ENCODE measurements around the gene DPP4.

The DPP4 gene

GRCh38 chr2:162106146-162106551, 32.1 kb upstream of the DPP4 start:
- Mint-ChIP-seq H3K4me3 (no peak overlapping the region), H3K27me3 (ENCODE audit: low read depth) (no peaks in the 10 kb centered on the region), H3K4me1 (no peaks in the 10 kb centered on the region), H3K9me3 (no peaks in the 10 kb centered on the region), H3K27ac (no peak overlapping the region), H3K36me3 (ENCODE audit: low read depth) (no peaks in the 10 kb centered on the region)
- TF ChIP-seq, protein P1, sequence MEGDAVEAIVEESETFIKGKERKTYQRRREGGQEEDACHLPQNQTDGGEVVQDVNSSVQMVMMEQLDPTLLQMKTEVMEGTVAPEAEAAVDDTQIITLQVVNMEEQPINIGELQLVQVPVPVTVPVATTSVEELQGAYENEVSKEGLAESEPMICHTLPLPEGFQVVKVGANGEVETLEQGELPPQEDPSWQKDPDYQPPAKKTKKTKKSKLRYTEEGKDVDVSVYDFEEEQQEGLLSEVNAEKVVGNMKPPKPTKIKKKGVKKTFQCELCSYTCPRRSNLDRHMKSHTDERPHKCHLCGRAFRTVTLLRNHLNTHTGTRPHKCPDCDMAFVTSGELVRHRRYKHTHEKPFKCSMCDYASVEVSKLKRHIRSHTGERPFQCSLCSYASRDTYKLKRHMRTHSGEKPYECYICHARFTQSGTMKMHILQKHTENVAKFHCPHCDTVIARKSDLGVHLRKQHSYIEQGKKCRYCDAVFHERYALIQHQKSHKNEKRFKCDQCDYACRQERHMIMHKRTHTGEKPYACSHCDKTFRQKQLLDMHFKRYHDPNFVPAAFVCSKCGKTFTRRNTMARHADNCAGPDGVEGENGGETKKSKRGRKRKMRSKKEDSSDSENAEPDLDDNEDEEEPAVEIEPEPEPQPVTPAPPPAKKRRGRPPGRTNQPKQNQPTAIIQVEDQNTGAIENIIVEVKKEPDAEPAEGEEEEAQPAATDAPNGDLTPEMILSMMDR (IDR thresholded peaks at IDR 0.05; ENCODE audit: unreplicated experiment in 3 of 3): no peak

GRCh38 chr2:162103443-162104009, 29.5 kb upstream of the DPP4 start:
- Mint-ChIP-seq H3K4me1 (no peaks in the 10 kb centered on the region), H3K4me3 (no peak overlapping the region), H3K27ac (no peak overlapping the region), H3K9me3 (no peaks in the 10 kb centered on the region), H3K27me3 (ENCODE audit: low read depth) (no peaks in the 10 kb centered on the region), H3K36me3 (ENCODE audit: low read depth) (no peaks in the 10 kb centered on the region)
- TF ChIP-seq, protein P1 (IDR thresholded peaks at IDR 0.05; ENCODE audit: unreplicated experiment in 3 of 3): no peak

DNA sequence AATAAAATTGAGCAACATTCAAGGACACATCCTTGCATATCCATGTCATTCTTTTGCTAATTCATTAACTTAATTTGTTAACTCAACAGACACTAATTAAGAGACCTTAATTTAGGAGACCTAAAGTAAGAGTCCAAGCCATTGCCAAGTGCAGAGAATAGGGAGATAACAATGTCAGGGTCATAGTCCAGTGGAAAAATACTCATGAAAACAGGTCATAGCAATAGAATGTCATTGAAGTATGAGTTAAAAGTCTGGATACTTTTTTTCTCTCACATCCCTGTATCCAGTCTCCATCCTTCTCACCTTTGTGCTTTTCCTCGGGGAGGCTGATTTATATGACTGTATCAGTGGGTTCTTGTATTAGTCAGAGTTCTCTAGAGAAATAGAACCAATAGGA, 26.6 kb upstream of the DPP4 start:
- no peak overlapping the region for H3K27ac Mint-ChIP-seq
- no peaks in the 10 kb centered on the region for H3K4me1 Mint-ChIP-seq
- no peak overlapping the region for H3K4me3 Mint-ChIP-seq
- TF ChIP-seq, protein P1 (IDR thresholded peaks at IDR 0.05; ENCODE audit: unreplicated experiment in 3 of 3): no peak
- no peaks in the 10 kb centered on the region for H3K36me3 Mint-ChIP-seq (ENCODE audit: low read depth)
- no peaks in the 10 kb centered on the region for H3K27me3 Mint-ChIP-seq (ENCODE audit: low read depth)
- H3K9me3 Mint-ChIP-seq: no peaks in the 10 kb centered on the region

DNA sequence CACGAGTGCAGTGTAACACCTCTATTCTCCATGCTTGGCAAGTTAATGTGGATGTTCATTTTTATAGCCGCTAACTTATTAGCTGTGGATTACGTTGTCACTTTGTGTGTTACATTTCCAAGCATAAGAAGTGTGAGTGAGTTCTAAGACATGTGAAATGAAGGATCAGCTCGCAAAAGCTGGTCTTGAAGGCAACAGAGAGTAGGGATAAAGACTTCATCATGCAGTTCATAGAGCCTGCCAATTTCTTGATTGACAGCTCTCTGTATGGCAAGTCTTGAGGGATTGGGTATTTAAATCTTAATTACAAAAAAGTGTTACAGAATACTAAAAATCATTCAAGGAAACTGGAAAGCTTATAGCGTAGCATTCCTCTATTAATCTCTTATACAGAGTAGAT, 25.8 kb upstream of the DPP4 start:
- Mint-ChIP-seq H3K36me3 (ENCODE audit: low read depth) (no peaks in the 10 kb centered on the region), H3K4me1 (no peaks in the 10 kb centered on the region), H3K9me3 (no peaks in the 10 kb centered on the region), H3K4me3 (no peak overlapping the region), H3K27me3 (ENCODE audit: low read depth) (no peaks in the 10 kb centered on the region), H3K27ac (no peak overlapping the region)
- TF ChIP-seq, protein P1 (IDR thresholded peaks at IDR 0.05; ENCODE audit: unreplicated experiment in 3 of 3): no peak

- Mint-ChIP-seq H3K27ac (no peak overlapping the region), H3K4me1 (no peaks in the 10 kb centered on the region), H3K36me3 (ENCODE audit: low read depth) (no peaks in the 10 kb centered on the region), H3K4me3 (no peak overlapping the region), H3K27me3 (ENCODE audit: low read depth) (no peaks in the 10 kb centered on the region), H3K9me3 (no peaks in the 10 kb centered on the region)
- TF ChIP-seq, protein P1 (IDR thresholded peaks at IDR 0.05; ENCODE audit: unreplicated experiment in 3 of 3): no peak
Observed at GRCh38 chr2:162092658-162093556, 18.9 kb upstream of the DPP4 start.

All from nephron (organoid).